Vagina (tissue), 2 donors: ENCODE measurements around the gene KCNF1. TPM values are rescaled to one million over a fixed set of nuclear protein-coding genes. Genes with fewer than 3 reads are reported as not detected.

Source experiments
- DNase-seq, 2 donors: peaks; one replicate each; pipeline ENCODE4 v3.0.0-alpha.2; 2017; ENCODE audit errors: extremely low spot score in 2 of 2
- H3K27ac ChIP-seq: fragments of 200-600 bp; sonication (generic); one replicate; pipeline ENCODE4 v1.5.1; 2019
- H3K27me3 ChIP-seq: fragments of 200-600 bp; sonication (generic); one replicate; pipeline ENCODE4 v1.5.1; 2019
- H3K36me3 ChIP-seq, 2 donors: fragments of 200-600 bp; sonication (generic); one replicate each; pipeline ENCODE4 v1.5.1; 2017 to 2019
- H3K4me1 ChIP-seq: fragments of 200-600 bp; sonication (generic); one replicate; pipeline ENCODE4 v1.5.1; 2019
- H3K4me3 ChIP-seq, 2 donors: fragments of 200-600 bp; sonication (generic); 1 replicate in 1 of 2; 2 replicates in 1 of 2; pipeline ENCODE4 v1.5.1; 2016 to 2019
- H3K9me3 ChIP-seq: fragments of 200-600 bp; sonication (generic); one replicate; pipeline ENCODE4 v1.5.1; 2019
- CTCF ChIP-seq, 3 experiments: fragments of 450-650 bp in 2 of 3; fragments of 200-600 bp in 1 of 3; sonication (generic) in 1 of 3; IDR thresholded peaks; one replicate each; pipeline ENCODE4 v1.5.1; 2017 to 2019; ENCODE audit warnings: antibody characterized with exemption in 3 of 3, mild to moderate bottlenecking in 2 of 3, moderate library complexity in 2 of 3
- POLR2A ChIP-seq, 2 donors: fragments of 450-650 bp; IDR thresholded peaks; one replicate each; pipeline ENCODE4 v1.6.1; 2017; ENCODE audit warnings: antibody characterized with exemption in 2 of 2, mild to moderate bottlenecking in 2 of 2, moderate library complexity in 2 of 2
- POLR2AphosphoS5 ChIP-seq, 2 donors: sonication (generic); formaldehyde crosslinking; IDR thresholded peaks; one replicate each; pipeline ENCODE4 v1.9.0; 2017; ENCODE audit warnings: antibody characterized with exemption in 2 of 2, mild to moderate bottlenecking in 2 of 2, low read depth in 1 of 2; ENCODE audit not compliant: insufficient read depth in 1 of 2
- intact Hi-C: fragments of 100-400 bp; cut with DNase I; formaldehyde crosslinking; loops from one replicate; pipeline ENCODE4 v1.15.1; 2023
- total RNA-seq: library from RNA; depleted of rRNA; stranded (reverse); fragments of >200 nt; gene quantifications from one replicate; pipeline ENCODE4 v1.2.3, GENCODE V29; 2016

KCNF1 gene
- total RNA-seq, 1 donor from 2014 or later = not detected

- Histone ChIP-seq H3K9me3 (no peaks in the 10 kb centered on the region), H3K27ac (no peak overlapping the region), H3K27me3 (no peaks in the 10 kb centered on the region), H3K36me3 (no peaks in the 10 kb centered on the region), H3K4me1 (no peaks in the 10 kb centered on the region), H3K4me3 (no peak overlapping the region)
- intact Hi-C loops = no loop called here
- TF ChIP-seq CTCF (IDR thresholded peaks at IDR 0.05) (no peak), POLR2AphosphoS5 (IDR thresholded peaks at IDR 0.05; ENCODE audit: insufficient read depth in 1 of 2, low read depth in 1 of 2) (no peak), POLR2A (IDR thresholded peaks at IDR 0.05) (no peak)
- no peak for DNase-seq
These were observed 22.7 kb downstream of the KCNF1 start for GRCh38 chr2:10934308-10934978.

- no peaks in the 10 kb centered on the region for H3K4me1 ChIP-seq
- H3K4me3 ChIP-seq = no peak overlapping the region
- H3K27me3 ChIP-seq = no peaks in the 10 kb centered on the region
- TF ChIP-seq POLR2AphosphoS5 (IDR thresholded peaks at IDR 0.05; ENCODE audit: insufficient read depth in 1 of 2, low read depth in 1 of 2) (no peak), CTCF (IDR thresholded peaks at IDR 0.05) (no peak), POLR2A (IDR thresholded peaks at IDR 0.05) (no peak)
- intact Hi-C loops = no loop called here
- no peak overlapping the region for H3K27ac ChIP-seq
- no peaks in the 10 kb centered on the region for H3K36me3 ChIP-seq
- no peak for DNase-seq
- H3K9me3 ChIP-seq = no peaks in the 10 kb centered on the region
These were observed 23.2 kb downstream of the KCNF1 start for GRCh38 chr2:10934979-10935350.

GRCh38 chr2:10935366-10935918 is 23.7 kb downstream of the KCNF1 start:
- TF ChIP-seq CTCF (IDR thresholded peaks at IDR 0.05) = no peak
- TF ChIP-seq POLR2A (IDR thresholded peaks at IDR 0.05) = no peak
- no peak for TF ChIP-seq POLR2AphosphoS5 (IDR thresholded peaks at IDR 0.05; ENCODE audit: insufficient read depth in 1 of 2, low read depth in 1 of 2)
- no peaks in the 10 kb centered on the region for H3K36me3 ChIP-seq
- no peak overlapping the region for H3K27ac ChIP-seq
- DNase-seq = no peak
- H3K4me3 ChIP-seq = no peak overlapping the region
- no peaks in the 10 kb centered on the region for H3K9me3 ChIP-seq
- intact Hi-C loops = no loop called here
- no peaks in the 10 kb centered on the region for H3K27me3 ChIP-seq
- no peaks in the 10 kb centered on the region for H3K4me1 ChIP-seq

- Histone ChIP-seq H3K27me3 (no peaks in the 10 kb centered on the region), H3K27ac (no peak overlapping the region), H3K36me3 (no peaks in the 10 kb centered on the region), H3K4me3 (no peak overlapping the region), H3K4me1 (no peaks in the 10 kb centered on the region), H3K9me3 (no peaks in the 10 kb centered on the region)
- no peak for DNase-seq
- TF ChIP-seq POLR2AphosphoS5 (IDR thresholded peaks at IDR 0.05; ENCODE audit: insufficient read depth in 1 of 2, low read depth in 1 of 2) (no peak), POLR2A (IDR thresholded peaks at IDR 0.05) (no peak), CTCF (IDR thresholded peaks at IDR 0.05) (no peak)
- intact Hi-C loops = no loop called here
These were observed 24.5 kb downstream of the KCNF1 start for GRCh38 chr2:10935953-10936942.
